GM10266 (cell line): ENCODE measurements around the gene TMEM219.
"Not testable (repeated sequence)": the region's sequence is repeated elsewhere in the genome, so short reads cannot be mapped to it uniquely, and the experiment has no call there.

Experiments used
- DNase-seq: peaks from one replicate; pipeline ENCODE4 v3.0.0; 2012; ENCODE audit errors: extremely low spot score
- CTCF ChIP-seq: IDR thresholded peaks from 2 replicates; pipeline ENCODE4 v1.5.1; 2012; ENCODE audit warnings: mild to moderate bottlenecking, low read depth; ENCODE audit not compliant: control insufficient read depth, insufficient read depth; ENCODE audit errors: missing control alignments

The TMEM219 gene

DNA sequence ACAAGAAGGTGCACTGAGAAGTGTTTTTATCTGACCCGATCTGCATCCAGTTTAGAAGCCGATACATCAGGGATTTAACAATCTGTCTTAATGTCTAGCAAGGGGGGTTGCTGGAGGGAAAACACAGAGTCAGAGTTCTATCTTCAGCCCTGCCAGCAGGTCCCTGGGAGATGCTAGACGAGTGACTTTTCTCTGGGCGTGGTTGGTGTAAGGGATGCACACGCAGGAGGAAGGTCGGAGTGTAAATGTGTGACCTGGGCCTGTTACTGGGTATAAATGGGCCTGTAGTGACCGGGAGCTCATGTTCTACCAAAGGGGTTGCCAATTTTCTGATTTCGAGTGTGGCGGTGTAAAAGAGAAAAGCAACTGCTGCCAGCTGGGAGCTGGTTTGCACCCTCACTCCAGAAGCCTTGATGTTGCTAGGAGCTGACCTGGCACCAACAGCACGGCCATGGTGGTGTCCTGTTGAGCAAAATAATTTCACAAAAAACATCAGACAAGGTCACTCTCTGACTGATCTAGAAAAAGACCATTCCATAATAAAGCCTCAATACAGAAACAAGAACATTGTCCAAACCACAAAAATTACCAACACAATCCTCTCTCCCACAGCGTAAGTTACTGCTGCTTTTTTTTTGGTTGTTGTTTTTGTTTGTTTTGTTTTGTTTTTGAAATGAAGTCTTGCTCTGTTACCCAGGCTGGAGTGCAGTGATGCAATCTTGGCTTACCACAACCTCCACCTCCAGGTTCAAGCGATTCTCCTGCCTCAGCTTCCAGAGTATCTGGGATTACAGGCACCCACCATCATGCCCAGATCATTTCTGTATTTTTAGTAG is 34.6 kb upstream of the TMEM219 start:
- no peak for DNase-seq
- TF ChIP-seq CTCF: no peak

- not testable (repeated sequence) for DNase-seq
Observed at GRCh38 chr16:29931750-29932149, 30.1 kb upstream of the TMEM219 start.

GRCh38 chr16:29940656-29941055 is 21.2 kb upstream of the TMEM219 start:
- no peak for DNase-seq
- TF ChIP-seq CTCF: no peak

DNA sequence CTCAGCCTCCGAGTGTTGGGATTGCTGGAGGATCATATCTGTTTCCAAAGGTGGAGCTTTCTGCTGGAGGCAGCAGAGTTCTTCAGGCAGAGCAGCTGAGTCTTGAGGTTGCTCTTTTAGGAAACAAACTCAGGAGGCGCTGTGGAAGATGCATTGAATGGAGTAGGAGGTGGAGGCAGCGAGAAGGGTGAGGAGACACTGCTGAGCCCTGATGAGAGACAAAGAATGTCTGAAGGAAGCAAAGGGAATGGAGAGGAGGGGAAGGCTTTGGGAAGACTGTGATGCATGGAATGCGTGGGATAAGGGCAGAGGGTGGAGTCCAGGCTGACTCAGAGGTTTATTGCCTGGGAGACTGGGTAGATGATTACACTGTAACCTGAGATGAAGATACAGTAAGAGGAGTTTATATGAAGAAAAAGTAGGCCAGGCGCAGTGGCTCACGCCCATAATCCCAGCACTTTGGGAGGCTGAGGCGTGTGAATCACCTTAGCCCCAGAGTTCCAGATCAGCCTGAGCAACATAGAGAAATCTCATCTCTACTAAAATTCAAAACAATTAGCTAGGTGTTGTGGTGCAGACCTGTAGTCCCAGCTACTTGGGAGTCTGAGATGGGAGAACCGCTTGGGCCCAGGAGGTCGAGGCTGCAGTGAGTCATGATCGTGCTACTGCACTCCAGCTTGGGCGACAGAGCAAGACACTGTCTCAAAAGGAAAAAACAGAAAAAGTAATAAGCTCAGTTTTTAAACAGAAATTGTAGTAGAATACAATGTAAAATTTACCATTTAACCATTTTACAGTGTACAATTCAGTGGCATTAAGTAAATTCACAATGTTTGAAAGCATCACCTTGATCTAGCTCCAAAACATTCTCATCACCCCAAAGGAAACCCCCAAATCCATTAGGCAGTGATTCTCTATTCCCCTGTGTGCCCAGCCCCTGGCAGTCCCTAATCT is 17.8 kb upstream of the TMEM219 start:
- no peak for TF ChIP-seq CTCF
- DNase-seq: no peak

GRCh38 chr16:29947897-29948296 is 14.0 kb upstream of the TMEM219 start:
- TF ChIP-seq CTCF: no peak
- no peak for DNase-seq

- no peak for TF ChIP-seq CTCF
- no peak for DNase-seq
Observed at GRCh38 chr16:29950806-29951461, 10.9 kb upstream of the TMEM219 start.

GRCh38 chr16:29951625-29952365 is 10.1 kb upstream of the TMEM219 start:
- TF ChIP-seq CTCF: no peak
- no peak for DNase-seq
